ENCODE results near the gene HECTD4. TPM values are rescaled to one million over a fixed set of nuclear protein-coding genes. Genes with fewer than 3 reads are reported as not detected.
A peak's percentile ranks its signal among the peaks of the same experiment; 100 is the strongest.

Gene HECTD4
- total RNA-seq, 1 donor from 2014 or later: 47.9 TPM

GRCh38 chr12:112198120-112198733, 184.0 kb downstream of the HECTD4 start:
- Mint-ChIP-seq H3K36me3 (ENCODE audit: low read depth, unreplicated experiment) (peaks cover 23% of the 10 kb centered on the region), H3K27ac (ENCODE audit: unreplicated experiment) (peak overlapping the region; percentile 49), H3K27me3 (ENCODE audit: unreplicated experiment) (no peaks in the 10 kb centered on the region), H3K4me3 (ENCODE audit: unreplicated experiment) (no peak overlapping the region), H3K4me1 (ENCODE audit: unreplicated experiment) (peaks cover 6% of the 10 kb centered on the region), H3K9me3 (ENCODE audit: unreplicated experiment) (no peaks in the 10 kb centered on the region)
- peak; percentile 64 for DNase-seq (ENCODE audit: low spot score)
- TF ChIP-seq CTCF (IDR thresholded peaks at IDR 0.05; ENCODE audit: unreplicated experiment): peak; percentile 42

- no peaks in the 10 kb centered on the region for H3K9me3 Mint-ChIP-seq (ENCODE audit: unreplicated experiment)
- peaks cover 1% of the 10 kb centered on the region for H3K27me3 Mint-ChIP-seq (ENCODE audit: unreplicated experiment)
- H3K27ac Mint-ChIP-seq (ENCODE audit: unreplicated experiment): no peak overlapping the region
- DNase-seq (ENCODE audit: low spot score): no peak
- peaks cover 18% of the 10 kb centered on the region for H3K4me1 Mint-ChIP-seq (ENCODE audit: unreplicated experiment)
- no peak for TF ChIP-seq CTCF (IDR thresholded peaks at IDR 0.05; ENCODE audit: unreplicated experiment)
- H3K4me3 Mint-ChIP-seq (ENCODE audit: unreplicated experiment): no peak overlapping the region
- H3K36me3 Mint-ChIP-seq (ENCODE audit: low read depth, unreplicated experiment): peaks cover 36% of the 10 kb centered on the region
Measured at GRCh38 chr12:112196196-112196875, 185.9 kb downstream of the HECTD4 start.

GRCh38 chr12:112194601-112195247, 187.5 kb downstream of the HECTD4 start:
- H3K36me3 Mint-ChIP-seq (ENCODE audit: low read depth, unreplicated experiment): peaks cover 38% of the 10 kb centered on the region

GRCh38 chr12:112192475-112192874, 189.8 kb downstream of the HECTD4 start:
- peaks cover 35% of the 10 kb centered on the region for H3K36me3 Mint-ChIP-seq (ENCODE audit: low read depth, unreplicated experiment)
- no peaks in the 10 kb centered on the region for H3K9me3 Mint-ChIP-seq (ENCODE audit: unreplicated experiment)
- H3K27ac Mint-ChIP-seq (ENCODE audit: unreplicated experiment): no peak overlapping the region

More at GRCh38 chr12:112194601-112195247, 187.5 kb downstream of the HECTD4 start:
- Mint-ChIP-seq H3K27me3 (ENCODE audit: unreplicated experiment) (peaks cover 5% of the 10 kb centered on the region), H3K4me1 (ENCODE audit: unreplicated experiment) (peaks cover 18% of the 10 kb centered on the region), H3K27ac (ENCODE audit: unreplicated experiment) (peak overlapping the region; percentile 24), H3K4me3 (ENCODE audit: unreplicated experiment) (no peak overlapping the region), H3K9me3 (ENCODE audit: unreplicated experiment) (no peaks in the 10 kb centered on the region)
- TF ChIP-seq CTCF (IDR thresholded peaks at IDR 0.05; ENCODE audit: unreplicated experiment): no peak
- DNase-seq (ENCODE audit: low spot score): no peak

More at GRCh38 chr12:112192475-112192874, 189.8 kb downstream of the HECTD4 start:
- TF ChIP-seq CTCF (IDR thresholded peaks at IDR 0.05; ENCODE audit: unreplicated experiment): no peak
- no peak overlapping the region for H3K4me3 Mint-ChIP-seq (ENCODE audit: unreplicated experiment)
- no peak for DNase-seq (ENCODE audit: low spot score)
- peaks cover 5% of the 10 kb centered on the region for H3K27me3 Mint-ChIP-seq (ENCODE audit: unreplicated experiment)
- peaks cover 18% of the 10 kb centered on the region for H3K4me1 Mint-ChIP-seq (ENCODE audit: unreplicated experiment)
